A549 (cell line): ENCODE data around the gene IMP3. TPM values are rescaled to one million over a fixed set of nuclear protein-coding genes. Genes with fewer than 3 reads are reported as not detected.

Experiments used
- ATAC-seq, 2 experiments: fragments of 200-7000 bp in 1 of 2; fragments of >200 bp in 1 of 2; cut with Nextera tagmentation in 1 of 2; cut with Tn5 transposase in 1 of 2; 3 replicates each; pipeline versions ENCODE4 v1.8.0 to v1.9.1; 2018 to 2020; ENCODE audit warnings: mild to moderate bottlenecking in 1 of 2, moderate library complexity in 1 of 2
- CTCF ChIA-PET: fragments of 300-600 bp; sonication (Branson Sonifier 250); formaldehyde crosslinking; extraction: SDS; loops from one replicate; lab custom pipeline; 2021; ENCODE audit warnings: antibody characterized with exemption, inconsistent platforms; lab: Yijun Ruan, JAX
- POLR2A ChIA-PET: fragments of 350-600 bp; formaldehyde crosslinking; extraction: SDS; loops from one replicate; lab custom pipeline; 2021; ENCODE audit warnings: antibody characterized with exemption, inconsistent platforms; lab: Yijun Ruan, JAX
- DNase-seq, 2 experiments: peaks; one replicate each; pipeline versions ENCODE4 v3.0.0 to v3.0.0-alpha.2; 2011 to 2016; ENCODE audit warnings: low read depth in 1 of 2, low spot score in 1 of 2
- FAIRE-seq: peaks from 2 replicates; lab custom pipeline; 2011; peaks lifted over from hg19 to GRCh38; lab: Jason Lieb, UNC
- H3K27ac ChIP-seq, 2 experiments: fragments of >200 bp; sonication (Bioruptor Twin); formaldehyde crosslinking; 3 replicates each; pipeline ENCODE4 v1.5.1; 2016 to 2017
- H3K4me1 ChIP-seq: fragments of >200 bp; sonication (Bioruptor Twin); formaldehyde crosslinking; 3 replicates; pipeline ENCODE4 v1.6.1; 2016
- H3K4me2 ChIP-seq: fragments of >200 bp; sonication (Bioruptor Twin); formaldehyde crosslinking; 3 replicates; pipeline ENCODE4 v1.6.1; 2016
- H3K4me3 ChIP-seq: fragments of >200 bp; sonication (Bioruptor Twin); formaldehyde crosslinking; 3 replicates; pipeline ENCODE4 v1.5.1; 2016
- H3K9me3 ChIP-seq: fragments of >200 bp; sonication (Bioruptor Twin); formaldehyde crosslinking; 3 replicates; pipeline ENCODE4 v1.6.1; 2016
- CEBPB ChIP-seq, 2 experiments: fragments of >200 bp in 1 of 2; sonication (Bioruptor Twin) in 1 of 2; formaldehyde crosslinking in 1 of 2; IDR thresholded peaks; 2 replicates each; pipeline ENCODE4 v1.6.1; 2012 to 2016
- EHF ChIP-seq: fragments of 250-450 bp; sonication (Bioruptor Pico); IDR thresholded peaks from 2 replicates; pipeline ENCODE4 v1.5.0; 2020; ENCODE audit warnings: mild to moderate bottlenecking
- EP300 ChIP-seq, 2 experiments: fragments of >200 bp; sonication (Bioruptor Twin); formaldehyde crosslinking; IDR thresholded peaks; 2 replicates in 1 of 2; 3 replicates in 1 of 2; pipeline ENCODE4 v1.6.1; 2016 to 2017
- ESRRA ChIP-seq: fragments of 150-350 bp; IDR thresholded peaks from 2 replicates; pipeline ENCODE4 v1.6.1; 2014; ENCODE audit warnings: mild to moderate bottlenecking, low read length, borderline replicate concordance
- FOXS1 ChIP-seq: fragments of 250-450 bp; sonication (Bioruptor Pico); IDR thresholded peaks from 2 replicates; pipeline ENCODE4 v1.5.0; 2020; ENCODE audit warnings: mild to moderate bottlenecking, moderate library complexity
- GATA3 ChIP-seq: IDR thresholded peaks from 2 replicates; pipeline ENCODE4 v1.6.1; 2012; ENCODE audit warnings: borderline replicate concordance
- HEYL ChIP-seq: fragments of 250-450 bp; sonication (Bioruptor Pico); IDR thresholded peaks from 2 replicates; pipeline ENCODE4 v1.8.0; 2021; ENCODE audit warnings: mild to moderate bottlenecking, moderate library complexity
- HOXB13 ChIP-seq: fragments of 250-450 bp; sonication (Bioruptor Pico); IDR thresholded peaks from 2 replicates; pipeline ENCODE4 v1.5.0; 2020; ENCODE audit warnings: low read depth, mild to moderate bottlenecking, moderate library complexity
- HOXB5 ChIP-seq: fragments of 250-450 bp; sonication (Bioruptor Pico); IDR thresholded peaks from 2 replicates; pipeline ENCODE4 v1.5.0; 2020; ENCODE audit warnings: mild to moderate bottlenecking, moderate library complexity
- JUN ChIP-seq, 2 experiments: fragments of >200 bp; sonication (Bioruptor Twin); formaldehyde crosslinking; IDR thresholded peaks; 2 replicates in 1 of 2; 3 replicates in 1 of 2; pipeline ENCODE4 v1.6.1; 2016 to 2017
- MYC ChIP-seq: IDR thresholded peaks from 2 replicates; pipeline ENCODE4 v1.6.1; 2012; ENCODE audit warnings: mild to moderate bottlenecking, inconsistent platforms, low read length, improper control_type of control experiment, borderline replicate concordance
- NPAS2 ChIP-seq: fragments of 250-450 bp; sonication (Bioruptor Pico); IDR thresholded peaks from 2 replicates; pipeline ENCODE4 v1.8.0; 2022; ENCODE audit warnings: mild to moderate bottlenecking, moderate library complexity, borderline replicate concordance
- NR3C1 ChIP-seq: fragments of >200 bp; sonication (Bioruptor Twin); formaldehyde crosslinking; IDR thresholded peaks from 3 replicates; pipeline ENCODE4 v1.6.1; 2017
- POLR2A ChIP-seq: IDR thresholded peaks from 2 replicates; pipeline ENCODE4 v1.6.1; 2012; ENCODE audit warnings: mild to moderate bottlenecking, low read length
- RFX5 ChIP-seq: fragments of 450-650 bp; IDR thresholded peaks from 2 replicates; pipeline ENCODE4 v1.7.1; 2014; ENCODE audit warnings: antibody characterized with exemption, mild to moderate bottlenecking, moderate library complexity
- RNF2 ChIP-seq: fragments of 200-600 bp; sonication (generic); IDR thresholded peaks from 2 replicates; pipeline ENCODE4 v1.6.1; 2016; ENCODE audit warnings: low read depth, mild to moderate bottlenecking, antibody characterized with exemption, moderate library complexity, borderline replicate concordance
- ZFP36 ChIP-seq: fragments of 450-650 bp; IDR thresholded peaks from 2 replicates; pipeline ENCODE4 v1.6.1; 2014; ENCODE audit warnings: borderline replicate concordance; ENCODE audit not compliant: partially characterized antibody
- WGBS: methylation state at CpG from one replicate; pipeline ENCODE4 v1.1.6; 2017; ENCODE audit errors: missing lambda C conversion rate; 5-methylcytosine and 5-hydroxymethylcytosine counted together
- polyA plus RNA-seq, 4 experiments: library from polyadenylated mRNA; depleted of rRNA in 3 of 4; stranded (reverse); fragments of >200 nt; fragmentation: RNase III in 1 of 4; extraction: RNeasy Plus Mini Kit Qiagen cat#74134 plus additional on column Dnase treatment in 1 of 4; gene quantifications; 2 replicates in 3 of 4; 3 replicates in 1 of 4; pipeline ENCODE4 v1.2.3, GENCODE V29; 2011 to 2017
- TF ChIP-seq, protein P1 (sequence below): fragments of >200 bp; sonication (Bioruptor Twin); formaldehyde crosslinking; IDR thresholded peaks from 3 replicates; pipeline ENCODE4 v1.6.1; 2016
- TF ChIP-seq, protein P2 (sequence below): fragments of 250-450 bp; sonication (Bioruptor Pico); IDR thresholded peaks from 2 replicates; pipeline ENCODE4 v1.5.0; 2020; ENCODE audit warnings: low read depth, mild to moderate bottlenecking, moderate library complexity
- TF ChIP-seq, protein P3 (sequence below): IDR thresholded peaks from 2 replicates; pipeline ENCODE4 v1.6.1; 2012
- TF ChIP-seq, protein P4 (sequence below): fragments of >200 bp; sonication (Bioruptor Twin); formaldehyde crosslinking; IDR thresholded peaks from 2 replicates; pipeline ENCODE4 v1.6.1; 2016

The IMP3 gene
- polyA plus RNA-seq, 2 of the 4 experiments (the other 2 are of a cell fraction): 90.0 to 94.7 TPM

DNA sequence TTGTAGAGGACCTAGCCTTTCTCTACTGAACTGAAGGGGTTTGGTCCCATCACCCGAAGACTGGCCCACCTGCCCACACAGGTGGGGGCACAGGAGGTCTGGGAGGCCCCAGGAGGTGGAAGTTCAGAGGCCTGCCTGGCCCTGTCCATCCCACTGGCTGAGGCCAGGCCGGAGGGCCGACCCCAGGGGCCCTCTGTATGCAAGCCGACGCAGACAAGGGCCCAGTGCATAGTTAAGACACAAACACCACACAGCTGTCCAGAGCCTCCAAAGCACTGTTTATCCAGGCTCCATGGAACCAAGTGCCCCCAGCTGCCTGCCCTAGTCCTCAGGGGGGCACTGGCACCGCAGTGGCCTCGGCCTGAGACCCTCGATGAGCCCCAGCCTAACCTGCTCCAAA is 34.3 kb upstream of the IMP3 start:
- WGBS: 68% methylated on average over 5 of the region's 8 CpGs

DNA sequence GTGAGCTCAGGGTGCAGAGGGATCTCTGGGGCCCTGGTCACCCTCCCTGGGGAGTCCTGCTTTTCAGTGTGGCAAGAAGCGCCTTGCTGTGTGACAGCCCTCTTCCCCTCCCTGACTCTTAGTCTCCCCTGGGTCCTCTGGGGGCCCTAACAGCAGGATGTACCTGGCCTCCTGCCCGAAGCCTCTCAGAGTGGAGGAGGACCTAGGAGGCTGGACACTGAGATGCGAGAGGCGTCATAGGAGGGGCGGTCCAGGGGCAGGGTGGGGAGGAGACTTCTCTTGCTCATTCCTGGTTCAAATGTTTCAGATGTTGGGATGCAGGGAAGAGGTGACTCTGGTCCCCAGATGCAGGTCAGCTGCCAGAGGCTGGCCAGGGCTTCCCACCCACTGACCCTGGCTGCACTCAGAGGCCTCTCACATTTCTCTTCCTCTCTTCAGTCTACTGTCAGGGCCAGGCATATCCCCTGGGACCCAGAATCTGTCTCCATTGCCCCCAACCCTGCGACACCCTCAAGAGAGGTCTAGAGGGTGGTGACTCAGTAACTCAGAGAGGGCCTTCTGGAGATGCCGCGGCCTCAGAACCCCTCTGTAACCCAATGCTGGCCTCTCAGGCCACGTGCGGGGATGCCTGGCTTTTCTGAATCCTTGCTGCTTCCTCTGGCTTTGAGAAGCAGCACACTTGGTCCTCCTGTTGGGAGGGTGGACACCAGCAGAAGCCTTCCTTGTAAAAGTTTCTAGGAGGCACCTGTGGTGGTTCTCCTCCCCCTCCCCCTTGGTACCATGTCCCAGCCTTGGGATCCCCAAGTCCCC is 33.6 kb upstream of the IMP3 start:
- CTCF ChIA-PET: interaction anchor here (0.6 to 23.4 kb wide), 7 partner anchors 9 to 306 kb away, joined by 3 to 394 read pairs (median 10); partner anchors contain the start of genes IMP3, MAN2C1, SNUPN and SNX33

More for the DNA sequence above, 34.3 kb upstream of the IMP3 start:
- no peak overlapping the region for H3K4me2 ChIP-seq
- ATAC-seq (no peak), FAIRE-seq (no peak), DNase-seq (no peak)
- H3K27ac ChIP-seq: no peak overlapping the region
- no peaks in the 10 kb centered on the region for H3K9me3 ChIP-seq
- no peak overlapping the region for H3K4me3 ChIP-seq
- peaks cover 22% of the 10 kb centered on the region for H3K4me1 ChIP-seq
- ChIA-PET CTCF (interaction anchor here (1.2 to 23.4 kb wide), 8 partner anchors 9 to 307 kb away, joined by 3 to 394 read pairs (median 8); partner anchors contain the start of genes IMP3, MAN2C1, SNUPN and SNX33), POLR2A (no interaction called here)
- TF ChIP-seq ESRRA: no peak
- TF ChIP-seq ZFP36: no peak
- no peak for TF ChIP-seq NPAS2
- no peak for TF ChIP-seq JUN (IDR thresholded peaks at IDR 0.05)

DNA sequence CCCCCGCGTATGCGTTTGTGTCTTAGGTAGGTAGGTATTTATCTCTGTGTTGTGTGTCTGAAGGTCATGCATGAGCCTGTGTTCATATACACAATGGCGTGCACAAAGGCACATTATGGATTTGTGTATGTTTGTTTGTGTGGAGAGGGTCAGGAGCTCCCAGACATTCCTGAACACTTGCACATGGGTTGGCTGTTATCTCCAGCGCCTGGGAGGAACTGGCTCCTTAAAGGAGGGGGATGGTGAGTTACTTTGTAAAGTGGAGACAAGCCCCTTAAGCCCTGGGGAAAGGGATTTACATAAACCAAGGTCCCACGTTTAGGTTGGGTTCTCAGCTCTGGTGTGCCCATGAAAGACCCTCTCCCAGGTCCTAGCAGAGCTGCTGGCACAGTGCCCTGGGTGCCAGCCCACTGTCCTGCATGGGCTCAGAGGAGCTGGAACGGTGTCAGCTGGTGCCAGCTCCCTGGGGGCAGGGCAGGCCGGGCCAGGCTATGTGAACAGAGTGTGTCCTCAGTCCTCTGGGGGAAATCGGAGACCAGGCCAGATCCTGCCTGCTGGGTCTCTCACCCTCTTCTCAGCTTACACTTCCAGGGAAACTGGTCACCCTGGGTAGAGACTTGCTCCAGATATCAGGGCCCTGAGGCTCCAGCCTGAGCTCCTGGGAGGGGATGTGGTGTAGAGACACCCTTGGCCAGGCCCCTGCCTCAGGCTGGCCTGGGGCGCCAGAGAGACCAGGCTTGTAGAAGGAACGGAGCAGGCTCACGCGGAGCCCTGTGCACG is 32.8 kb upstream of the IMP3 start:
- POLR2A ChIA-PET: interaction anchor here (0.9 to 1.0 kb wide), 2 partner anchors 25 to 33 kb away, joined by 3 to 5 read pairs; partner anchors contain the start of genes IMP3 and SNX33
- Histone ChIP-seq H3K4me3 (no peak overlapping the region), H3K9me3 (no peaks in the 10 kb centered on the region), H3K27ac (peak overlapping the region; percentile 66 to 78), H3K4me2 (peak overlapping the region; percentile 60), H3K4me1 (peaks cover 32% of the 10 kb centered on the region)
- WGBS: 84% methylated on average over 11 of the region's 14 CpGs
- no peak for FAIRE-seq
- CTCF ChIA-PET: interaction anchor here (0.6 to 23.4 kb wide), 8 partner anchors 10 to 214 kb away, joined by 3 to 394 read pairs (median 5); partner anchors contain the start of genes IMP3, PTPN9, SNUPN and SNX33
- DNase-seq: peak in 1 of 2 experiments; percentile 32
- TF ChIP-seq HOXB5 (CRISPR knock-in tag) (0 out of 2 replicates have a peak, but pooled peaks have one; percentile 20), HOXB13 (CRISPR knock-in tag) (no peak), GATA3 (no peak)
- TF ChIP-seq, protein P1, sequence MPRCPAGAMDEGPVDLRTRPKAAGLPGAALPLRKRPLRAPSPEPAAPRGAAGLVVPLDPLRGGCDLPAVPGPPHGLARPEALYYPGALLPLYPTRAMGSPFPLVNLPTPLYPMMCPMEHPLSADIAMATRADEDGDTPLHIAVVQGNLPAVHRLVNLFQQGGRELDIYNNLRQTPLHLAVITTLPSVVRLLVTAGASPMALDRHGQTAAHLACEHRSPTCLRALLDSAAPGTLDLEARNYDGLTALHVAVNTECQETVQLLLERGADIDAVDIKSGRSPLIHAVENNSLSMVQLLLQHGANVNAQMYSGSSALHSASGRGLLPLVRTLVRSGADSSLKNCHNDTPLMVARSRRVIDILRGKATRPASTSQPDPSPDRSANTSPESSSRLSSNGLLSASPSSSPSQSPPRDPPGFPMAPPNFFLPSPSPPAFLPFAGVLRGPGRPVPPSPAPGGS: no peak
- ATAC-seq: peak; percentile 1 to 38; a peak in 3 of 6 replicates

More for the DNA sequence above, 33.6 kb upstream of the IMP3 start:
- Histone ChIP-seq H3K9me3 (no peaks in the 10 kb centered on the region), H3K27ac (peak overlapping the region; percentile 66 to 78), H3K4me3 (no peak overlapping the region), H3K4me1 (peaks cover 29% of the 10 kb centered on the region), H3K4me2 (peak overlapping the region; percentile 60)
- peak in 1 of 2 experiments; percentile 18; a peak in 3 of 6 replicates for ATAC-seq
- 92% methylated on average over 9 of the region's 10 CpGs for WGBS
- POLR2A ChIA-PET: interaction anchor here (0.9 kb wide), 1 partner anchor 34 kb away, joined by 3 read pairs; the partner anchor contains the start of gene IMP3
- no peak for TF ChIP-seq MYC
- TF ChIP-seq, protein P2, sequence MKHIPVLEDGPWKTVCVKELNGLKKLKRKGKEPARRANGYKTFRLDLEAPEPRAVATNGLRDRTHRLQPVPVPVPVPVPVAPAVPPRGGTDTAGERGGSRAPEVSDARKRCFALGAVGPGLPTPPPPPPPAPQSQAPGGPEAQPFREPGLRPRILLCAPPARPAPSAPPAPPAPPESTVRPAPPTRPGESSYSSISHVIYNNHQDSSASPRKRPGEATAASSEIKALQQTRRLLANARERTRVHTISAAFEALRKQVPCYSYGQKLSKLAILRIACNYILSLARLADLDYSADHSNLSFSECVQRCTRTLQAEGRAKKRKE (CRISPR knock-in tag): no peak
- no peak for TF ChIP-seq HOXB5 (CRISPR knock-in tag)
- TF ChIP-seq NR3C1: no peak
- TF ChIP-seq FOXS1 (CRISPR knock-in tag): no peak
- no peak for TF ChIP-seq ZFP36
- TF ChIP-seq HEYL: no peak
- TF ChIP-seq RNF2: no peak
- TF ChIP-seq, protein P3, sequence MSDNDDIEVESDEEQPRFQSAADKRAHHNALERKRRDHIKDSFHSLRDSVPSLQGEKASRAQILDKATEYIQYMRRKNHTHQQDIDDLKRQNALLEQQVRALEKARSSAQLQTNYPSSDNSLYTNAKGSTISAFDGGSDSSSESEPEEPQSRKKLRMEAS: no peak
- no peak for TF ChIP-seq RFX5
- TF ChIP-seq EP300 (IDR thresholded peaks at IDR 0.05): no peak
- TF ChIP-seq, protein P4, sequence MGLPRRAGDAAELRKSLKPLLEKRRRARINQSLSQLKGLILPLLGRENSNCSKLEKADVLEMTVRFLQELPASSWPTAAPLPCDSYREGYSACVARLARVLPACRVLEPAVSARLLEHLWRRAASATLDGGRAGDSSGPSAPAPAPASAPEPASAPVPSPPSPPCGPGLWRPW: no peak
- no peak for TF ChIP-seq CEBPB (IDR thresholded peaks at IDR 0.05)
- TF ChIP-seq EHF (CRISPR knock-in tag): no peak
- no peak for TF ChIP-seq POLR2A
- FAIRE-seq: no peak
- no peak for DNase-seq
